ENCODE results near the gene PSMC3IP.

PSMC3IP gene

GRCh38 chr17:42537156-42537805 lies 40.2 kb downstream of the PSMC3IP start:
- no peak for DNase-seq

- peak; percentile 85 for DNase-seq
Measured at GRCh38 chr17:42536372-42537155, 41.0 kb downstream of the PSMC3IP start.

DNA sequence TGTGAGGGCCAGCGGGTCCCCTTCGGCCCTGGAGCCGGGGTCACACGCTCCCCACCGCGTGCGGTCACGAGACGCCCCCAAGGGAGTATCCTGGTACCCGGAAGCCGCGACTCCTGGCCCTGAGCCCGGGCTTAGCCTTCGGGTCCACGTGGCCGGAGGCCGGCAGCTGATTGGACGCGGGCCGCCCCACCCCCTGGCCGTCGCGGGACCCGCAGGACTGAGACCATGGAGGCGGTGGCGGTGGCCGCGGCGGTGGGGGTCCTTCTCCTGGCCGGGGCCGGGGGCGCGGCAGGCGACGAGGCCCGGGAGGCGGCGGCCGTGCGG lies 41.5 kb downstream of the PSMC3IP start, which contains the start of gene NAGLU:
Gene NAGLU (plus strand): TSS at position 194 of the 324 bp plus-strand sequence. CDS start 32 bp downstream, at position 226.
- DNase-seq = peak; percentile 80

DNA sequence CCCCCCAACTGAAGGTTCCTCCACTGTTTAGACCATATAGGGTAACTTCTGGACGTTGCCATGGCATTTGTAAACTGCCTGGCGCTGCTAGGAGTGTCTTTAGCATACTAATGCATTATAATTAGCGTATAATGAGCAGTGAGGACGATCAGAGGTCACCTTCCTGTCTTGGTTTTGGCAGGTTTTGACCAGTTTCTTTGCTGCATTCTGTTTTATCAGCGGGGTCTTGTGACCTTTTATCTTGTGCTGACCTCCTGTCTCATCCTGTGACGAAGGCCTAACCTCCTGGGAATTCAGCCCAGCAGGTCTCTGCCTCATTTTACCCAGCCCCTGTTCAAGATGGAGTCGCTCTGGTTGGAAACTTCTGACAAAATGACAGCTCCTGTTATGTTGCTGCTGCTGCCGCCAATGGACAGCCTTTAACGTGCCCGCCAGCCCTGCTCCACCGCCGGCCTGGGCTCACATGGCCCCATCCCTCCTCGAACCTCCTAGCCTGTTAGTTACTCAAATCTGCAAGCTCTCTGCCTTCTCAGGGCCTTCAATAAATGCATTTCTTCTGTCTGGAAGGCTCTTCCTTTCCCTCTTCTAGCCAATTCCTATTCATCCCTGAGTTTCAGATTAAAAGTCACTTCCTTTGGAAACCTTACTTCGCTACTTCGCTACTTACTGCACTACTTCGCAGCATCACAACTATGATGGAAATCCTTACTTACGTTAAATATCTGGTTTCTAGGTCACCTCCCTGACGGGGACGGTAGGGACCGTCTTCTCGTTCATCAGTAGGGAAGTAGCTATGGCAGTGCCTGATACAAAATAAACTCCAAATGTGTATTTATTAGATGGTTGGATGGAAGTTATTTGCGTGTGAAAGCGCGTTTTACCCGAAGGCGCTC lies 42.1 kb downstream of the PSMC3IP start:
- no peak for DNase-seq

- no peak for DNase-seq
Measured at GRCh38 chr17:42531455-42532354, 45.8 kb downstream of the PSMC3IP start.

DNA sequence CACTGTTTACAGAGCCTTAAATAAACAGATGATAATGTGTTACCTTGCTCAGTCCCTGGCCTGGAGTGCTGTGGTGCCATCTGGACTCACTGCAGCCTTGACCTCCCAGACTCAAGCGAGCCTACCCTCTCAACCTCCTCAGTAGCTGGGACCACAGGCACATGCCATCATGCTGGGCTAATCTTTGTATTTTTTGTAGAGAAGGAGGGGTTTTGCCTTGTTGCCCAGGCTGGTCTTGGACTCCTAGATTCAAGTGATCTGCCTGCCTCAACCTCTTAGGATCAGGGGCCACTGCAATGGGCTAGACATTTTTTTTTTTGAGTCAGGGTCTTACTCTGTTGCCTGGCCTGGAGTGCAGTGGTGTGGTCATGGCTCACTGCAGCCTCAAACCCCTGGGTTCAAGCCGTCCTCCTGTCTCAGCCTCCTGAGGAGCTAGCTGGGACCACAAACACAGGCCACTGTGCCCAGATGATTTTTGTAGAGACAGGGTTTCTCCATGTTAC lies 46.5 kb downstream of the PSMC3IP start:
- DNase-seq = no peak

DNA sequence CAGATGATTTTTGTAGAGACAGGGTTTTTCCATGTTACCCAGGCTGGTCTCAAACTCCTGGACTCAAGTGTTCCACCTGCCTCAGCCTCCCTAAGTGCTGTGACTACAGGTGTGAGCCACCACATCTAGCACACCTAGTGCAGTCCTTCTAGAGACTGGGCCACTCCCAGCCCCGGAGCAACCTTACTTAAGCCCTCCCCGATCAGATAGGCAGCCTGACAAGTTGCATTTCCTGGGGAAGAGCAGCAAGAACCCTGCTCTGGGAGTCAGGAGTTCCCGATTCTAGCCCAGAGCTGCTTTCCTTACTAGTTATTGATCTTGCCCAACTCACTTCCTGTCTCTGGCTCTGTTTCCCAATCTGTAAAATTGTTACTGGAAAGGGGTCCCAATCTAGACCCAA lies 48.5 kb downstream of the PSMC3IP start:
- DNase-seq = no peak

GRCh38 chr17:42527932-42528331 lies 49.6 kb downstream of the PSMC3IP start:
- no peak for DNase-seq

GRCh38 chr17:42526031-42526444 lies 51.5 kb downstream of the PSMC3IP start:
- DNase-seq = no peak

DNA sequence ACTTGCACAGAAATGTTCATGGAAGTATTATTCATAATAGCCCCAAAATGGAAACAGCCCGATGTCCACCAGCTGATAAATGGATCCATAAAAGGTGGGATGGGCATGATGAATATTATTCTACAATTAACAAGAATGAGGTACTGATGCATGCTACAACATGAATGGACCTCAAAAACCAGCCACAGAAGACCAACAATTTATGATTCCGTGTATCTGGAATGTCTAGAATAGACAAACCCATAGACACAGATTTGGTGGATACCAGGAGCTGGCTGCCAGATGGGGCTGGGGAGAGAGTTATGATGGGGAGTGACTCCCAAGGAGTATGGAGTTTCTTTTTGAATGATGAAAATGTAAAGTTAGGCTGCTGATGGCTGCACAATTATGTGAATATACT lies 52.3 kb downstream of the PSMC3IP start:
- DNase-seq = no peak

DNA sequence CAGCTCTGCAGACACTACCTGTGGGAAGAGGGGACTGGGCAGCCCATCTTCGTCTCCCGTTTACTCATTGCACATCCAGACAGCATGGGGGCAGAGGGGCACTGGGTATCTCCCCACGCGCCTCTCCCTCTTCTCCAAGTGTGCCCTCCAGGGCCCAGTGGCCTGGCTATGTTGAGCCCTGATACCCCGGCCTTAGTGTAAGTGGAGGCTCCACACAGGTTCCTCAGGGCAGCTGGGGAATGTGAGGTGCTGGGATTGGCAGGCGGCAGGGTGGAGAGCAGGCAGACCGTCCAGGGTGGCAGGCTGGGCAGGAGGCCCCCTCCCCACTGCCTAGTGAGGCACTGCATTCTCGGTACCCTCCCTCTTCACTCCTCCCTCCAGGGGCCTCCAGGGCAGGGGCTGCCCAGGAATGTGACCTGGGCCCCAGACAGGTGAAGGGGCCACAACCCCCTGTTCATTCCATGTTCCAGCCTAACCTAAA lies 54.7 kb downstream of the PSMC3IP start:
- DNase-seq = no peak

All from NCI-H1694 (cell line).